NB4 (cell line): ENCODE results near the gene BACH2.

Source experiments
- MYC ChIP-seq: IDR thresholded peaks from 2 replicates; pipeline ENCODE4 v1.6.1; 2011; ENCODE audit warnings: low read depth, low read length
- POLR2A ChIP-seq: IDR thresholded peaks from 2 replicates; pipeline ENCODE4 v1.6.1; 2011; ENCODE audit warnings: mild to moderate bottlenecking; ENCODE audit not compliant: insufficient read length; ENCODE audit errors: extremely low read depth
- TF ChIP-seq, protein P1 (sequence below): IDR thresholded peaks from one replicate; pipeline ENCODE4 v1.5.1; 2012; ENCODE audit warnings: low read depth, low read length

DNA sequence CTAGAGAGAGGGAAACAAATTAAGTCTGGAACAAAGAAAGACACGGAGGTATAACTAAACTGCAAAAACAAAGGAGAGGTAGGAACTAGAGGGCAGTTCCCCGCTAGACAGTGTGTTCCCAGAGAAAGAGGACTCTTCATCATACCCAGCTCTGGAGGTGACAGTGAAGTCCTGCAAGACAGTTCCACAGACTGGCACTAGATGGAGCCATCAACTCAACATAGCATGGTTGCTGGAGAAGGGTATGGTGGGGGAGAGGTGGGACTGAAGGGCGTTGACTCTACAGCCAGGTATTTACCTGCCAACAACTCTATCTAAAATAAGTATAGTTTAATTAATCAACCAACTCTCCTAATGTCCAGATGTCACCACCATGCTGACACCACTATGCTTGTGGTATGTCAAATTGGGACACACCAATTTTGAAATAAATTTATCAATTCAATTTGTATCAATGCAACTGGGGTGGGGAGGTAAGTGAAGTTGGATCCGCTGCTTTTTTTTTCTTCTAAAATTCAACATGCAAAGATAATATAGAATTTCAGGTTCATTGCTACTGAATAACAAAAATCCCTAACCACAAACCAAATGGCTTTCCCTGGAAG, 9.7 kb downstream of the BACH2 start:
- TF ChIP-seq POLR2A (no peak), MYC (no peak)
- TF ChIP-seq, protein P1, sequence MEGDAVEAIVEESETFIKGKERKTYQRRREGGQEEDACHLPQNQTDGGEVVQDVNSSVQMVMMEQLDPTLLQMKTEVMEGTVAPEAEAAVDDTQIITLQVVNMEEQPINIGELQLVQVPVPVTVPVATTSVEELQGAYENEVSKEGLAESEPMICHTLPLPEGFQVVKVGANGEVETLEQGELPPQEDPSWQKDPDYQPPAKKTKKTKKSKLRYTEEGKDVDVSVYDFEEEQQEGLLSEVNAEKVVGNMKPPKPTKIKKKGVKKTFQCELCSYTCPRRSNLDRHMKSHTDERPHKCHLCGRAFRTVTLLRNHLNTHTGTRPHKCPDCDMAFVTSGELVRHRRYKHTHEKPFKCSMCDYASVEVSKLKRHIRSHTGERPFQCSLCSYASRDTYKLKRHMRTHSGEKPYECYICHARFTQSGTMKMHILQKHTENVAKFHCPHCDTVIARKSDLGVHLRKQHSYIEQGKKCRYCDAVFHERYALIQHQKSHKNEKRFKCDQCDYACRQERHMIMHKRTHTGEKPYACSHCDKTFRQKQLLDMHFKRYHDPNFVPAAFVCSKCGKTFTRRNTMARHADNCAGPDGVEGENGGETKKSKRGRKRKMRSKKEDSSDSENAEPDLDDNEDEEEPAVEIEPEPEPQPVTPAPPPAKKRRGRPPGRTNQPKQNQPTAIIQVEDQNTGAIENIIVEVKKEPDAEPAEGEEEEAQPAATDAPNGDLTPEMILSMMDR = peak; percentile 84
